GM21825 (cell line): Measurements from ENCODE around the gene BSPRY.

Source experiments
- ATAC-seq: cut with Tn5 transposase; IDR thresholded peaks from one replicate; pipeline ENCODE4 v1.9.1; 2021; ENCODE audit warnings: mild to moderate bottlenecking, moderate library complexity; ENCODE audit not compliant: unreplicated experiment

Gene BSPRY

GRCh38 chr9:113349445-113350094 lies at the start of gene BSPRY:
Gene BSPRY, plus strand, starts transcription at chr9:113349541. Its CDS starts 39 bp downstream, at chr9:113349580.
- ATAC-seq: peak; percentile 38

DNA sequence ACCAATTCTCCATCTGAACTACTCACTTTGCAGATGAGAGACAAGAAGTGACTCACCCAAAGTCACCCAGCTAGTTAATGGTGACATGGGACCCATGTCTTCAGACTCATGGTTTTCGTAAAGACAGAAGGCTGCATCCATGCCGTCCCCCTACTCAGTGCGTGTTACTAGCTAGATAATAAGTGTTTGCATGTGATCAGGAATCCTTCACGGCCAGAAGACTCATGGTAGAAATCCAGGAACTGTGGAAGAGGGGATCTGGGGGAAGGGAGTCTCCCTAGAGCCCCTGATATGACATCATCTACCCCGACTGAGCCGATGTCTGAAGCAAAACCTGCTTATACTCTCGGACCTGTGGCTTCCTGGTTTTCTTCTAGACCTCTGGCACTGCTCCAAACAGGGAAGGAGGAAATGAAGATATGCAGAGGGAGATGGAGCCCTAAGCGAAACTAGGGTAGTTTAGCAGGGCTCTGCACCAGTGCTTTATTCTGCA lies 49.5 kb upstream of the BSPRY start:
- ATAC-seq: no peak

DNA sequence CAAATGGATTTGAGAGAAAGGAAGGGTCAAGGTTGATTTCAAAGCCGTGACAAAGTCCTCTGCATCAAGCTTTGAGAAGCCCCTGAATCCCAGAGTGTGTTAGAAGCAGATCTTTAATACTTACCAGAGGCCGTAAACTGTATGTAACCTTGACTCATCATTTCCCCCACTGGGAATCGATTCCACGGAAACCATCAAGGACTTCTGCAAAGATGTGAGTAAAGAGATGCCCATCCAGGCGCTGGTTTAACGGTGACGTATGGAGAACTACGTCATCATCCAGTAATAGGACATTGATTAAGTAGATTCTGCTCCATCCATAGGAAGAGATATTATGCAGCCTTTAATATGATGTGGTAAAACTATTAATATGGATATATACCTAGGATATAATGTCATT lies 47.8 kb upstream of the BSPRY start:
- ATAC-seq: no peak

GRCh38 chr9:113302792-113303418 lies 46.4 kb upstream of the BSPRY start, which contains the start of gene RNF183:
Gene RNF183, minus strand, starts transcription at chr9:113303376. Its CDS starts 5,192 bp downstream, at chr9:113298184.
- no peak for ATAC-seq

- no peak for ATAC-seq
These were observed 42.8 kb upstream of the BSPRY start for GRCh38 chr9:113306566-113306965.

- no peak for ATAC-seq
These were observed 41.9 kb upstream of the BSPRY start for GRCh38 chr9:113307396-113307975.

GRCh38 chr9:113309204-113309813 lies 40.0 kb upstream of the BSPRY start:
- no peak for ATAC-seq

GRCh38 chr9:113310538-113310937 lies 38.8 kb upstream of the BSPRY start:
- no peak for ATAC-seq

- ATAC-seq: no peak
These were observed 37.4 kb upstream of the BSPRY start for GRCh38 chr9:113311961-113312360.

GRCh38 chr9:113313261-113313660 lies 36.1 kb upstream of the BSPRY start:
- ATAC-seq: no peak

DNA sequence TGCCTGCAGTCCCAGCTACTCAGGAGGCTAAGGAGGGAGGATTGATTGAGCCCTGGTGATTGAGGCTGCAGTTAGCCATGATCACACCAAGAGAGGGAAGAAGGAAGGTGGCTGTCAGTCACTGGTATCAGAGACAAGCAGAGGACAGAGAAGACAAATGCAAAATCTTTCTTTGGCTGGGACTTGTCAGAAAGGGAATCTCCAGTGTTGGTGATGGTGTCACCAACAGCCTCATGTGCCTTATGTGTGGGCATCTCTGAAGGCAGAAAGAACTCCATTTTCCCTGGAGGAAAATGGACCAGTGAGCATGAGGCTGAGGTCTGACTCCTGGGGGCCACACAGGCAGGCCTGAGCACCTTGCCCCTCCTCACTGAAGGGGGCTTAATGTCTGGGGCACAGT lies 34.1 kb upstream of the BSPRY start:
- ATAC-seq: no peak

GRCh38 chr9:113316030-113316429 lies 33.3 kb upstream of the BSPRY start:
- ATAC-seq: no peak

GRCh38 chr9:113317777-113318176 lies 31.6 kb upstream of the BSPRY start:
- ATAC-seq: no peak

GRCh38 chr9:113319054-113319453 lies 30.3 kb upstream of the BSPRY start:
- no peak for ATAC-seq

GRCh38 chr9:113320051-113320450 lies 29.3 kb upstream of the BSPRY start:
- ATAC-seq: no peak

DNA sequence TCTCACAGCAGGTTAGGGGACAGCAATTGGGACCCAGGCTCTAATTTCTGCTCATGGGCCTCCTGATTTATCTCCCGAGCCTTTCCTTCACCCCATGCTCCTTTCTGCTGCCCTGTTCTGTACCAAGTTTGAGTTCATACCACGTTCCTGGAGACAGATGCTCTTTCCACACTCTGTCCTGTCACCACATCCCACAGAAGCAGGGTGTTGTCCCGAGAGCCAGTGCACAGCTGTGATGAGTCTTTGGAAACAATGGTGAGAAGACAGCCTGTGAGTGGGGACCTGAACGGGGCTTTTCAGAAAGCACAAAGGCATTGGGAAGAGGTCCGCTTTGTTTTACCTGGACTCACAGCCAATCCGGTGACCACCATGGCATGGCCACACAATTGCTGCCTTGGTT lies 26.7 kb upstream of the BSPRY start:
- ATAC-seq: no peak

- ATAC-seq: no peak
These were observed 23.1 kb upstream of the BSPRY start for GRCh38 chr9:113326230-113326629.

GRCh38 chr9:113328045-113328782 lies 21.1 kb upstream of the BSPRY start:
- ATAC-seq: no peak

DNA sequence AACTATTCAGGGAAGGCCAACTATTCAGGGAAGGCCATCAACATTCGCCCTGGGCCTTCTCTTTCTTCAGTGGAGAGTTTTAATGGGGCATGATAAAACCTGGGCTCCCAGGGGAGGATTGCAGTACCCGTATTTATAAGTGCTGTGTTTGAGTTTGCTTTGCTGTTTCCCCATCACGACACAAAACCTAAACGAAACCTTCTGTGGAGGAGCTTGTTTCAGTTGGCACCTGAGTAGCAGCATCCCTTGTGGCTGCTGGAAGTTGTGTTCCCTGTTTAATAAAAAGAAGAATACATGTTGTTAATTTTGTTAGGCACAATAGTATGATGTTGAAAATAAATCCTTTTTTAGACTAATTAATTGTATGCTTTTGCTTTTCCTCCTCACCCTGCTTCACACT lies 17.6 kb upstream of the BSPRY start:
- ATAC-seq: no peak

DNA sequence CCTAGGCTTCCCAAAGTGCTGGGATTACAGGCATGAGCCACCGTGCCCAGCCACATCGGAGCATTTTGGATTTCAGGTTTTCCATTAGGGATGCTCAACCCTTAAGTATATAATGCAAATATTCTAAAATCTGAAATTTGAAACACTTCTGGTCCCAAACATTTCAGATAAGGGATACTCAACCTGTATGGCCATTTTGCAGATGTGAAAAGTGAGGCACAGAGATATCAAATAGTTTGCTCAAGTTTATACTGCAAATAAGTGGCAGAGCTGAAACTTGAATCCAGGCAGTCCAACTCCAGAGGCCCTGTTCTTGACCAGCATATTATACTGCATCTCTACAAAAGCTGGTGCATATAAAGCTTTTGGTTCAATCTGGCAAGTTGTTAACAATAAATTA lies 11.6 kb upstream of the BSPRY start:
- no peak for ATAC-seq
